Activated naive CD4-positive, alpha-beta T cell treated with Interleukin-2 at 50 U/mL for 16 hours (primary cell): ENCODE results near the gene TCERG1L.

Source experiments
- DNase-seq: peaks from one replicate; pipeline ENCODE4 v3.0.0-alpha.2; 2020

TCERG1L gene

DNA sequence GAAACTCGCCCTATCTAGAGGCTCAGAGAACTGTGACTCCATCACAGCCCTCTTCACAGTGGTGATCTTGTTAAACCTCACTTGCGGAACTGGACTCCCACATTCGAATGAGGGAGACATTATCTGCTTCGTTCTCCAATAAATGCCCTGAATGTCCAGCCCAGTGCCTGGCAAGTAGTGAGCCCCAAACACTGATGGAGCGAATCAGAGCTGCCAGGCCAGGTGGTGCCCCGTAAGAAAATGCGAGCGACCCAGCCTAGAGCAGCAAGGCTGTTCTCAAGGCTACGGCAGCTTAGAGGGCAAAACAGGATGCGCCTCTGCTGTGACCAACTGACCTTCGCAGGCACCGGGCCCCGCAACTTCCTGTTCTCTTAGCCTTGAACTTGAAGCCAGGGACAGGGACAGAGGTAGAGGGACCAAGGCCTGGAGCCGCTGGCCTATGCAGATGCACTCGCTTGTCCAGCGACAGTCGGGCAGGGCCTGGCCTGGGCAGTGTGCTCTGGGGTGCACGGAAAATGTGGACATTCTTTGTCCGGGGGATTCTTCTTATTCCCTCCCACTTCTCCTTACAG lies 217.6 kb downstream of the TCERG1L start:
- no peak for DNase-seq

GRCh38 chr10:131093346-131093745 lies 218.2 kb downstream of the TCERG1L start:
- no peak for DNase-seq

DNA sequence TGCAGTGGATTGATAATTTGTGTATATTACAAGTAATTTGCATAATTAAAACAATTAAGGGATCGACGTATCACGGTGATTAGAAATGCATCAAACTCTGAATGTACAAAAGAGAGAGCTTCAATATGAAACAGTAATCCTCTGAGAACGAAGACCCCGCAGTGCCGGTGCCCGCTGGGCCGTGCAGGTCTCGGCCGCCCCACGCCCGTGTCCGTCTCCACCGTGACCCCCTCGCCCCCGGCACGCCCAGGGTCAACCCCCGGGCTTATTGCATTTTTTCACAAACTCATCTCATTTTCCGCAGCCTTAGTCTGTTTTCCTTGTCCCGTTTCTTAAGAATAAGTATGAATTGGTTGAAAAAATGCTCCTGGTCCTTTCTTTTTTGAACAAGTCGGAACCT lies 218.6 kb downstream of the TCERG1L start:
- no peak for DNase-seq

- DNase-seq, result no peak
Measured at GRCh38 chr10:131092386-131092785, 219.1 kb downstream of the TCERG1L start.

GRCh38 chr10:131091682-131092081 lies 219.8 kb downstream of the TCERG1L start:
- DNase-seq, result no peak

DNA sequence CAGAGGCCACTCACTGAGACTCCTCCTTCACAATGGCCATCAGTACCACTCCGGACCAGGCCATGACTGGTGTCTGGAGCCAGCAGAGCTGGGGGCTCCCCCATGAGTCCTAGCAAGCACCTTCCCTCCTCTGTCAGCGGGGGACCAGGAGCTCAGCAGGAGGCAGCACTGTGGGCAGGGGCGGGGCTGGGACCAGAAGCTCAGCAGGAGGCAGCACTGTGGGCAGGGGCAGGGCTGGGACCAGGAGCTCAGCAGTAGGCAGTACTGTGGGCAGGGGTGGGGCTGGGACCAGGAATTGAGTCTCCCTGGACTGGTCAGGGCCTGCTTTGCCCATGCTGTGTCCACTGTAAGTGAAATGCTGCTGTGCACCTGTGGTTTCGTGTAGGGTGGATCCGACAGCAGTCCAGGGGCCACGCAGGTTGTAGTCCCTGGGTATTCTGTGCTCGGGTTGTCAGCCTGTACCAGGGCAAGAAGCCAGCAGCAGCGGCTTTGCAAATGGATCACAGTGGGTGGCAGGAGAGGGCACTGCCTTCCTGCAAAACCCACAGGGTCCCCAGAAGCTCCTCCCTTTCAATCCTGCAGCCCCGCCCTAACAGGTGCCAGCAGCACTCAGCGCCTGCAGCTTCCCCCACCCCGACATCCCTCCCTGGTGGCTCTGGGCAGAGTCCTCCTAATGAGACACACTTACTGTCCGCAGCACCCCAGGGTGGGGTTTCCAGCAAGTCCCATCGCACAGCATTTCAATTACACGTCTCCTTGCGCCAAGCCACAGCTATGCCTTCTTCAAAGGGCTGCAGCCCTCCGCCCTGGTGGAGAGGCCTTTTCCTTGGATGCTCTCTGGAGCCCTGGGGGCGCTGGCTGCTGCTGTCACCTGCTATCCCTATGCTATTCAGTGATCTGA lies 220.5 kb downstream of the TCERG1L start:
- no peak for DNase-seq

DNA sequence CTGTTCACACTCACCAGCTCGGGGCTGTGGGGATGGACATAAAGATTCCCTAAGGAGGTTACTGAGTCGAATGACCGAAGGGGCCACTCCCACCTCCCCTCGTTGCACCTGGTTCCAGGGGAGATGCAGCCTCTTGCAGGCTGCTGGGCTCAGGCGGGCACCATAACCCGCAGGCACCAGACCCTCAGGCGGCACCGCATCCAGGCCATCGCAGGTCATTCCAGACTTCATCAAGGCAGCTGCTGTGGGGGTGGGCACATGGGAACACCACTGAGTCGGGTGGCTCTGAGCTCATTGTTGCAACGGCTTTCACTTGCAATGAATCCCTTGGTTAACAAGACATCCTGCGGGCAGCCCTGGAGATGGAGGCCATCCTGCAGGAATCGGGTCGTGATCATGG lies 221.7 kb downstream of the TCERG1L start:
- DNase-seq, result no peak

DNA sequence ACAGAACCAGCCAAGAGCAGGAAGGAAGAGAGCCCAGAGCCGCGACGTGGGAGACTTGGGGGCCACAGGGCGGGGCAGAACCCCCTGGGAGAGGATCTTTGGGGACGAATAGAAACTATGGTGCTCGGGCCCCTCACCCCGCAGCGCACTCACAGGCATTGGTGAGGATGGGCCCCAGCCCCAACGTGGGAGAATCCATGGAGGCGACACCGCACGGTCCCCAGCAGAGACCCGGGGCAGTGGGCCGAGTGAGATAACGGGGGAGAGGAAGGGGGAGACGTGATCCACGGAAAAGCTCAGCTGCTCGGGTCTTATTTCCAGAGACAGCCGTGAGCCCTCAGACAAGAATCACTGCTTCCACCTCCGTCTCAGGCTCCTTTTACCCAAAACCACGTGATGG lies 222.4 kb downstream of the TCERG1L start:
- DNase-seq, result no peak

DNA sequence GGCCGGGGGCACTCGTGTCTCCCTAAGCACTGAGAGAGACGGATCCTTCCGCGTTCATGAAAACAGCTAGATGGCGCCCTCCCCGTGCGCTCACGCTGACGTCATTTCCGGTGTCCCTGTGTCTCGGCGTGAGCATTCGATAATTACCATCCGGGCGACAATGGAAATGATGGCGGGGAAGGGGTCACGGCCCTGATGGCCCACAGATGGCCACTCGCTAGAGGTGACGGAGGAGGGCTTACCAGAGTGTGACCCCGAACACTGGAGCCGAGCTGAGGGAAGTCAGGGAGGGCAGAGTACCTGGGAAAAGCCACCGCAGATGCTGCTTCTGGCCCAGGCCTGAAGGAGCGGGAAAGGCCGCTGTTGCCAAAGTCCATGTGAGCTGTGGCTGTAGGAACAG lies 222.9 kb downstream of the TCERG1L start:
- DNase-seq, result no peak

DNA sequence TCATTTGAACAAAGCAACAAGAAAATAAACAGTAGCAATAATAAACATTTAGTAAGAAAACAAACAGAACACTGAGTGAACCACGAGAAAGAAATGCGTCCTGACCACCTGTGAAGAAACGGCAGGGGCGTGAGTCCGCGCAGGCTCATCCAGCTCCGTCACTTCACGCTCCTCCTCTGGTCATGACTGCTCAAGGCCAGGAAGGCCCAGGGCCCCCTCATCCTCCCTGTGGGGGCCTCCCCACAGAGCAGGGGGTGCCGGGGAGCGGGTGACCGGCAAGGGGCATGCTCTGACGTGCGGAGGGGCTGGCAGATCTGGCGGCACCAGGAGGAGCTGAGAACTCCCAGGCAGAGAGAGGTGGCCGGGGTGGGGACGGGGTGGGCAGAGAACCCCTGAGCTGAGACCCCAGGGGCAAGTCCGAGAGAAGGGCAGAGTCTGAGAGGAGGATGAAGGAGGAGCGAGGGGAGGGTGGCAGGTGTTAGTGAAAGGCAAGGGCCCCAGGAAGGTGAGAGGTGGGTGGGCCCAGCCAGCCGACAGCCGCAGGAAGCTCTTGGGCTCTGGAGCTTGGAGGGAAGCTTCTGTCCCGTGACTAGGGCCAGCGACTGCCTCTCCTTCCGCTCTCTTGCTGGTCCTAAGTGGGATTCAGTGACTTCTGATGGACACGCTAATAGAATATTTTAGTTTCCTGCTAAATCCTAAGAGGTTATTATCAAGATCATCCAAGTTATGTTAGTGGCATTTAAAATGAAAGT lies 223.9 kb downstream of the TCERG1L start:
- DNase-seq, result no peak

GRCh38 chr10:131086511-131086910 lies 225.0 kb downstream of the TCERG1L start:
- no peak for DNase-seq

GRCh38 chr10:131086094-131086493 lies 225.4 kb downstream of the TCERG1L start:
- DNase-seq, result no peak

- DNase-seq, result no peak
Measured at GRCh38 chr10:131085091-131085860, 226.2 kb downstream of the TCERG1L start.

- DNase-seq, result no peak
Measured at GRCh38 chr10:131084791-131085090, 226.8 kb downstream of the TCERG1L start.

- no peak for DNase-seq
Measured at GRCh38 chr10:131083915-131084790, 227.4 kb downstream of the TCERG1L start.

- no peak for DNase-seq
Measured at GRCh38 chr10:131082991-131083481, 228.5 kb downstream of the TCERG1L start.

- DNase-seq, result no peak
Measured at GRCh38 chr10:131082201-131082850, 229.2 kb downstream of the TCERG1L start.

GRCh38 chr10:131081786-131082185 lies 229.7 kb downstream of the TCERG1L start:
- no peak for DNase-seq

DNA sequence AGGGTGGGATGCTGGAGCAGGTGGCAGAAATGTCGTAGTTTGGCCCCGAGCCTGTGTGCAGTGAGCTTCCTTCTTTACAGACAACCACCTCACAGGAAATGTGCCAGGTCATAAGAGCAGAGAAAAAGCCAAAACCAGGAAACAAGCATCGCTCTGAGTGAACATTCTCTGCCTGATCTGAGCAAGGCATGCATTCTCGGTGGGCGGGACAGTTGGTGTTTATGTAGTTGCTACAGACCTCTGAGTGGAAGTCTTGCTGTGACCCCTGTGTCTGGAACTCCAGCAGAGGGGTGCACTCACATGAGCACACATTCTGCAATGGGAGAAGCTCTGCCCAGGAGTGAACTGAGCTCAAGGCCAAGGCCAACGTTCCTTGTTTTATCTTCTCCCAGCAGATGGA lies 230.1 kb downstream of the TCERG1L start:
- DNase-seq, result no peak

DNA sequence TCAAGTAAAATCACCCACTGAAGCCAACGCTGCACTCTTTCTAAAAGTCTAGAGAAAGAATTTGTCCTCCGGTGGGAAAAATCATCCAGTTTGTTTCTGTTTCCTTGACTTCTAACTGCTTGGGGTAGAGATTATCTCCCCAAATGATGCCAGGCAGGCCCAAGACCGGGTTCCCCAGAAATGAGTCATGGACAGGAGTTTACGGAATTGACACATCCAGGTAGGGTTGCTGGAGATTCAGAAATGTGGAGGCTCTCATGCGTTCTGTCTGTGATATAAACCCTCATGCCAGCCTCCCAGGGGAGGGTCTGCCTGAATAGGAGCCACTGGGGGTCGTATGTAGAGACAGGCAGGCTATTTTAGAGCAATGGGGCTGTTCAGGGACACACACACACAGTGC lies 230.9 kb downstream of the TCERG1L start:
- DNase-seq, result no peak

GRCh38 chr10:131079314-131079713 lies 232.2 kb downstream of the TCERG1L start:
- DNase-seq, result no peak
